HL-60/S4 (cell line): ENCODE measurements around the gene ADCY2.

Source experiments
- in situ Hi-C: fragments of 300-500 bp; cut with MboI; formaldehyde crosslinking; loops from 2 replicates; pipeline ENCODE4 v1.14.3; 2022; ENCODE audit warnings: low sequenced_read_pairs

ADCY2 gene

GRCh38 chr5:7657153-7657552 lies 261.2 kb downstream of the ADCY2 start:
- in situ Hi-C loops = no loop called here

GRCh38 chr5:7659420-7659819 lies 263.5 kb downstream of the ADCY2 start:
- in situ Hi-C loops = no loop called here

- in situ Hi-C loops = no loop called here
Observed at GRCh38 chr5:7662289-7662688, 266.4 kb downstream of the ADCY2 start.

- in situ Hi-C loops = no loop called here
Observed at GRCh38 chr5:7663808-7664207, 267.9 kb downstream of the ADCY2 start.

- in situ Hi-C loops = no loop called here
Observed at GRCh38 chr5:7664208-7664607, 268.3 kb downstream of the ADCY2 start.

GRCh38 chr5:7667216-7667767 lies 271.4 kb downstream of the ADCY2 start:
- in situ Hi-C loops = no loop called here

GRCh38 chr5:7668161-7668560 lies 272.2 kb downstream of the ADCY2 start:
- in situ Hi-C loops = no loop called here

- in situ Hi-C loops = no loop called here
Observed at GRCh38 chr5:7668627-7669026, 272.7 kb downstream of the ADCY2 start.

- in situ Hi-C loops = no loop called here
Observed at GRCh38 chr5:7671381-7671993, 275.5 kb downstream of the ADCY2 start.

GRCh38 chr5:7673658-7674057 lies 277.7 kb downstream of the ADCY2 start:
- in situ Hi-C loops = no loop called here

GRCh38 chr5:7676455-7676854 lies 280.5 kb downstream of the ADCY2 start:
- in situ Hi-C loops = no loop called here

- in situ Hi-C loops = no loop called here
Observed at GRCh38 chr5:7678030-7678429, 282.1 kb downstream of the ADCY2 start.

GRCh38 chr5:7679663-7680062 lies 283.7 kb downstream of the ADCY2 start:
- in situ Hi-C loops = no loop called here

- in situ Hi-C loops = no loop called here
Observed at GRCh38 chr5:7680260-7680659, 284.3 kb downstream of the ADCY2 start.

- in situ Hi-C loops = no loop called here
Observed at GRCh38 chr5:7682379-7682778, 286.4 kb downstream of the ADCY2 start.

- in situ Hi-C loops = no loop called here
Observed at GRCh38 chr5:7683753-7684152, 287.8 kb downstream of the ADCY2 start.

- in situ Hi-C loops = no loop called here
Observed at GRCh38 chr5:7684826-7685225, 288.9 kb downstream of the ADCY2 start.

GRCh38 chr5:7686794-7687193 lies 290.9 kb downstream of the ADCY2 start:
- in situ Hi-C loops = no loop called here

- in situ Hi-C loops = no loop called here
Observed at GRCh38 chr5:7690557-7690956, 294.6 kb downstream of the ADCY2 start.

- in situ Hi-C loops = no loop called here
Observed at GRCh38 chr5:7705261-7705660, 309.3 kb downstream of the ADCY2 start.

- in situ Hi-C loops = no loop called here
Observed at GRCh38 chr5:7705736-7706135, 309.8 kb downstream of the ADCY2 start.

GRCh38 chr5:7706256-7706655 lies 310.3 kb downstream of the ADCY2 start:
- in situ Hi-C loops = no loop called here

GRCh38 chr5:7714119-7714518 lies 318.2 kb downstream of the ADCY2 start:
- in situ Hi-C loops = no loop called here
